ENCODE measurements around the gene MID1.

MID1 gene

GRCh38 chrX:10570601-10571000 is 49.8 kb downstream of the MID1 start:
- Histone ChIP-seq H3F3A (ENCODE audit: low read depth) (no peaks in the 10 kb centered on the region), H2AFZ (ENCODE audit: low read length) (no peak overlapping the region), H3K9me2 (replicated peaks; ENCODE audit: low read depth, low read length) (no peaks in the 10 kb centered on the region), H3K4me3 (ENCODE audit: low read length, poor library complexity, severe bottlenecking) (no peak overlapping the region), H3K79me2 (ENCODE audit: insufficient read depth, low read length) (no peaks in the 10 kb centered on the region), H3K9me3 (ENCODE audit: insufficient read depth, low read depth, low read length) (no peaks in the 10 kb centered on the region), H3K9ac (ENCODE audit: low read depth, low read length, poor library complexity, severe bottlenecking) (no peak overlapping the region), H3K4me2 (ENCODE audit: low read depth, low read length, poor library complexity, severe bottlenecking) (no peak overlapping the region), H3K27me3 (ENCODE audit: insufficient read depth, low read length, poor library complexity, severe bottlenecking) (no peaks in the 10 kb centered on the region), H4K20me1 (ENCODE audit: insufficient read depth, low read length, poor library complexity, severe bottlenecking) (no peaks in the 10 kb centered on the region), H3K4me1 (ENCODE audit: insufficient read depth, low read length, poor library complexity, severe bottlenecking) (no peaks in the 10 kb centered on the region), H3K36me3 (ENCODE audit: insufficient read depth, low read length) (no peaks in the 10 kb centered on the region)
- TF ChIP-seq EZH2phosphoT487 (IDR thresholded peaks at IDR 0.05; ENCODE audit: borderline replicate concordance) (no peak), CTCF (conservative IDR thresholded peaks at IDR 0.05; ENCODE audit: low read length) (no peak)

DNA sequence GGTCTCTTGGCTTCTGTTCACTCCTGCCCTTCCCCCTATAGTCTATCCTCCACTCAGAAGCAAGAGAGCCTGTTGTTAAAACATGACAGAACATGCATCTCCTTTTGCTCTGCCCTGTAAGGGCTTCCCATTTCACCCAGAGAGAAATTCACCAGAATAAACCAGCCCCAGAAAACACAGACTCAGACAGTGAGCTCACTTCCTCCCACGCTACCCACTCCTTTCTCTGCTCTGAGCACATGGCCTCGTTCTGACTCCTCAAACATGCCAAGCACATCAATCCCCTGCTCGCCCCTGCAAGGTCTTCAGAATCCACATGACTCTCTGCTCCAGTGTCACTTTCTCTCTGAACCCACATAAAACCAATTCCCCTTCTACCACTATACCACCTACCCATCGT is 50.4 kb downstream of the MID1 start:
- no peaks in the 10 kb centered on the region for H3K9me2 ChIP-seq (replicated peaks; ENCODE audit: low read depth, low read length)
- H3K4me1 ChIP-seq (ENCODE audit: insufficient read depth, low read length, poor library complexity, severe bottlenecking): no peaks in the 10 kb centered on the region
- H3K4me2 ChIP-seq (ENCODE audit: low read depth, low read length, poor library complexity, severe bottlenecking): no peak overlapping the region
- H3K36me3 ChIP-seq (ENCODE audit: insufficient read depth, low read length): no peaks in the 10 kb centered on the region
- no peaks in the 10 kb centered on the region for H3F3A ChIP-seq (ENCODE audit: low read depth)
- no peak overlapping the region for H3K4me3 ChIP-seq (ENCODE audit: low read length, poor library complexity, severe bottlenecking)
- H3K79me2 ChIP-seq (ENCODE audit: insufficient read depth, low read length): no peaks in the 10 kb centered on the region
- TF ChIP-seq EZH2phosphoT487 (IDR thresholded peaks at IDR 0.05; ENCODE audit: borderline replicate concordance) (no peak), CTCF (conservative IDR thresholded peaks at IDR 0.05; ENCODE audit: low read length) (no peak)
- no peak overlapping the region for H3K9ac ChIP-seq (ENCODE audit: low read depth, low read length, poor library complexity, severe bottlenecking)
- H4K20me1 ChIP-seq (ENCODE audit: insufficient read depth, low read length, poor library complexity, severe bottlenecking): no peaks in the 10 kb centered on the region
- no peaks in the 10 kb centered on the region for H3K9me3 ChIP-seq (ENCODE audit: insufficient read depth, low read depth, low read length)
- no peak overlapping the region for H2AFZ ChIP-seq (ENCODE audit: low read length)
- no peaks in the 10 kb centered on the region for H3K27me3 ChIP-seq (ENCODE audit: insufficient read depth, low read length, poor library complexity, severe bottlenecking)

DNA sequence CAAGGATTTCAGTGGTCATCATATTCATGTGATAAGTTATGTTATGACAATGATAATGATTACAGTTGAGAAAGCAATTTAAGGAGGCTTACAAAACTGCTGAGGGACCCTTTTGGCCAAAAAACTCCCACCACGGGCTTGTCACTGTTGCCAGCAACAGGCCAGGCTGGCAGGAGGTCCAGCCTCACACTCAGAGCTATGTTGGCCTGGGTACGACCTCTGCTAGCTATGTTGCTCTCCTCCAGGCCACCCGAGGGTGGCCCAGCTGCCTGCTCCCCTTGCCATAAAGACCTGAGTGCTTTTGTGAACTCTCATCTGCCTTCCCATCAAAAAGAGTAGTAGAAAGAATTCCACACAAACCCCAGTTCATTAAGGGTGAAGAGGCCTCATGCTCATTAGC is 52.0 kb downstream of the MID1 start:
- Histone ChIP-seq H3K79me2 (ENCODE audit: insufficient read depth, low read length) (no peaks in the 10 kb centered on the region), H3K9me3 (ENCODE audit: insufficient read depth, low read depth, low read length) (no peaks in the 10 kb centered on the region), H4K20me1 (ENCODE audit: insufficient read depth, low read length, poor library complexity, severe bottlenecking) (no peaks in the 10 kb centered on the region), H3K9ac (ENCODE audit: low read depth, low read length, poor library complexity, severe bottlenecking) (no peak overlapping the region), H3K4me1 (ENCODE audit: insufficient read depth, low read length, poor library complexity, severe bottlenecking) (no peaks in the 10 kb centered on the region), H3K27me3 (ENCODE audit: insufficient read depth, low read length, poor library complexity, severe bottlenecking) (no peaks in the 10 kb centered on the region), H3K36me3 (ENCODE audit: insufficient read depth, low read length) (no peaks in the 10 kb centered on the region), H3K4me2 (ENCODE audit: low read depth, low read length, poor library complexity, severe bottlenecking) (no peak overlapping the region), H3K9me2 (replicated peaks; ENCODE audit: low read depth, low read length) (no peaks in the 10 kb centered on the region), H2AFZ (ENCODE audit: low read length) (no peak overlapping the region), H3F3A (ENCODE audit: low read depth) (no peaks in the 10 kb centered on the region), H3K4me3 (ENCODE audit: low read length, poor library complexity, severe bottlenecking) (no peak overlapping the region)
- TF ChIP-seq CTCF (conservative IDR thresholded peaks at IDR 0.05; ENCODE audit: low read length): no peak
- no peak for TF ChIP-seq EZH2phosphoT487 (IDR thresholded peaks at IDR 0.05; ENCODE audit: borderline replicate concordance)
